GM19372 (cell line): Measurements from ENCODE around the gene SEMA3A.

Source experiments
- ATAC-seq: cut with Tn5 transposase; IDR thresholded peaks from one replicate; pipeline ENCODE4 v1.9.1; 2021; ENCODE audit warnings: mild to moderate bottlenecking, low read depth, moderate library complexity; ENCODE audit not compliant: unreplicated experiment

SEMA3A gene

GRCh38 chr7:84199216-84199615 is 4.6 kb upstream of the SEMA3A start:
- no peak for ATAC-seq

- ATAC-seq = no peak
These were observed 1.5 kb upstream of the SEMA3A start for GRCh38 chr7:84196084-84196503.

GRCh38 chr7:84195295-84196060 is 889 bp upstream of the SEMA3A start:
- no peak for ATAC-seq

GRCh38 chr7:84193747-84194146 is 842 bp downstream of the SEMA3A start:
- ATAC-seq = no peak

- no peak for ATAC-seq
These were observed 2.7 kb downstream of the SEMA3A start for GRCh38 chr7:84191842-84192241.

- ATAC-seq = no peak
These were observed 3.3 kb downstream of the SEMA3A start for GRCh38 chr7:84191261-84191660.

GRCh38 chr7:84190016-84190705 is 4.4 kb downstream of the SEMA3A start:
- ATAC-seq = no peak

- ATAC-seq = no peak
These were observed 5.7 kb downstream of the SEMA3A start for GRCh38 chr7:84188786-84189405.

- no peak for ATAC-seq
These were observed 6.6 kb downstream of the SEMA3A start for GRCh38 chr7:84187813-84188510.

- ATAC-seq = no peak
These were observed 7.3 kb downstream of the SEMA3A start for GRCh38 chr7:84187087-84187805.

GRCh38 chr7:84183741-84184140 is 10.8 kb downstream of the SEMA3A start:
- ATAC-seq = no peak

GRCh38 chr7:84182301-84182700 is 12.3 kb downstream of the SEMA3A start:
- no peak for ATAC-seq

- no peak for ATAC-seq
These were observed 13.0 kb downstream of the SEMA3A start for GRCh38 chr7:84181628-84182027.

GRCh38 chr7:84177758-84178412 is 16.7 kb downstream of the SEMA3A start:
- no peak for ATAC-seq

GRCh38 chr7:84176716-84177115 is 17.9 kb downstream of the SEMA3A start:
- ATAC-seq = no peak

GRCh38 chr7:84175461-84175860 is 19.1 kb downstream of the SEMA3A start:
- ATAC-seq = no peak

GRCh38 chr7:84170646-84171045 is 23.9 kb downstream of the SEMA3A start:
- no peak for ATAC-seq

- no peak for ATAC-seq
These were observed 32.0 kb downstream of the SEMA3A start for GRCh38 chr7:84162584-84162983.

- no peak for ATAC-seq
These were observed 32.5 kb downstream of the SEMA3A start for GRCh38 chr7:84162125-84162524.

GRCh38 chr7:84161398-84161797 is 33.2 kb downstream of the SEMA3A start:
- ATAC-seq = no peak
